Activated effector memory CD4-positive, alpha-beta T cell treated with Interleukin-2 at 50 U/mL for 16 hours (primary cell): ENCODE results near the gene NMBR.
"Not testable (repeated sequence)": the region's sequence is repeated elsewhere in the genome, so short reads cannot be mapped to it uniquely, and the experiment has no call there.

Source experiments
- DNase-seq: peaks from one replicate; pipeline ENCODE4 v3.0.0-alpha.2; 2020

Gene NMBR

DNA sequence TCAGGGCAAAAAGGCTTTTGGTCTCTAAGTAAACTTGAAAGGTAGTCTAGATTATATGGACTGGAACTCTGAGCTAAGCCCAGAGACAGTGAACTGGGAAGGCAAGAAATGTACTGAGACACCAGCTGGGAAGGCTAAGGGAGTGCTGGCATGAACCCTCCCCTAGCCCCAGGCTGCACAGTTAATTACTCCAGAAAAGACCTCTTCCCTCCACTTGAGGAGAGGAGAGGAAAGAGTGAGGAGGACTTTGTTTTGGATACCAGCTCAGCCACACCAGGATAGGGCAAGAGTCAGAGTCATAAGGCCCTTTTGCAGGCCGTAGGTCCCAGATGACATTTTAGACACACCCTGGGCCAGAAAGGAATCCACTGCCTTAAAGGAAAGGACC lies 98.3 kb downstream of the NMBR start:
- no peak for DNase-seq

- DNase-seq = no peak
Measured at GRCh38 chr6:142047934-142048592, 98.9 kb downstream of the NMBR start.

DNA sequence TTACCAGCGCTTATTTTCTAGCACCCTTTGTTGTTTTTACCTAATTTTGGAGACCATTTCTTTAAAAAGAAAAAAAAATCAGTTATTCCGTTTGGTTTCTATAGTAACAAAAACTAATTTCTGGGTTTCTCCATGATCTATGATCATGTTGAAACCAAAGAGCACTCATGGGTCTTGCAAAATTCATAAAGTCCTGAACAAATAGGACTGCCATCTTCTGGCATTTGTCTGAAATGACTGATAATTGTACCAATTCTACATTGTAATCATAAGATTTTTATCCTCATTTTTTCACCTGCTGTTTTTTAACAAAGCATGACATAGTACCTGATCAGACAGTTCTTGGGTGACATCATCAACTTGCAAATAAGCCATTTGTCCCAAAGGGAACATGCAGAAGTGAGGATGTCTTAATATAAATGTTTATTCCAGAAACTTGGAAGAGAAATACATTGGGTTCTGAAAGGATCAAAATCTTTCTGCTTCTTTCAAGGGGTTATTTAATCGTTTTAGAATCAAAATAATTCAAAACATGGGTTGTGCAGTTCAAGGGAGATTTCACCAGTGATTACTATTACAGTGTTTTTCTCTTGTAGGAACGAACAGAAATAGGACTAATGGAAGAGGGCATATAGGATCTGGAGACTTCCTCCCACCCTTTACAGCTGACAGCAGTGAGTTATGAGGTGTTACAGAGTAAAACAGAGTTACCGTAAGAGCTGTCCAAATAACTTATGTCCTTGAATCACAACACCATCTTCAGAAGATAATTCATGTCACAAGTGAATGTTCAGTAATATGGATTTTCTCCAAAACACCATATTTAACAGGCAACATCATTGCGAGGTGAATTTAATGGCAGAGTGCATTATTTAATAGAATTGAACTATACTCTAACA lies 101.3 kb downstream of the NMBR start:
- no peak for DNase-seq

DNA sequence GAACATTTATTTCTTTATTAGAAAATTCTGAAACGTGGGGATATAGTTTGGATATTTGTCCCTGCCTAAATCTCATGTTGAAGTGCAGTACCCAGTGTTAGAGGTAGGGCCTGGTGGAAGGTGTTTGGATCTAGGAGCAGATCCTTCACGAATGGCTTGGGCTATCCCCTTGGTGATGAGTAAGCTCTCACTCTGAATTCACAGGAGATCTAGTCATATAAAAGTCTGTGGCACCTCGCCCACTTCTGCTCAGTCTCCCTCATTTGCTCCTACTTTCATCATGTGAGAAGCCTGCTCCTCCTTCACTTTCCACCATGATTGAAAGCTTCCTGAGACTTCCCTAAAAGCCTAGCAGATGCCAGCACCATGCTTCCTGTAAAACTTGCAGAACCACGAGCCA lies 111.0 kb downstream of the NMBR start:
- no peak for DNase-seq

DNA sequence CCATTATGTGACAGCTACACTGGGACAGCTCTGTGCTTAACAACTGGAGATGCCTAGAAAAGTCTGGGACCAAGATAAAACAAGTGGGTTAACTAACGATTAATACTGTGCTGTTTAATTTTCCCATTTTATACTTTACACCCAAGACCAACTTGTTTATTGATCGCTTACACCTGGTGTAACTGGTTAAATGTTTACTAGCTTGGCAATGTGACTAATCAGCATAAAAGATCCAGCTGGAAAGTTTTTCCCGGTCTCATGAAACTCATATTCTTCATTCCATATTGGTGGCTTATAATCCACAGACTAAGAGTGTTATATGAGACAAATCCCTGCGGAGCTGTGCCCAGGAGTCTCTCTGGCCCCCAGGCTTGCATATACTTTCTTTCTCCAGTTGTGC lies 115.9 kb downstream of the NMBR start:
- DNase-seq = no peak

- DNase-seq = no peak
Measured at GRCh38 chr6:142030115-142030619, 116.8 kb downstream of the NMBR start.

GRCh38 chr6:142028527-142028926 lies 118.4 kb downstream of the NMBR start:
- DNase-seq = no peak

DNA sequence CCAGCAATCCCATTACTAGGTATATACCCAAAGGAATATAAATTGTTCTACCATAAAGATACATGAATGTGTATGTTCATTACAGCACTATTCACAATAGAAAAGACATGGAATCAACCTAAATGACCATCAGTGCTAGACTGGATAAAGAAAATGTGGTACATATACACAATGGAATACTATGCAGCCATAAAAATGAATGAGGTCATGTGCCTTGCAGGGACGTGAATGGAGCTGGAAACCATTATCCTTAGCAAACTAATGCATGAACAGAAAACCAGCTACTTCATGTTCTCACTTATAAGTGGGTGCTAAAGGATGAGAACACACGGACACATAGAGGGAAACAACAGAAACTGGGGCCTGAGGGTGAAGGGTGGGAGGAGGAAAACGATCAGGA lies 119.1 kb downstream of the NMBR start:
- not testable (repeated sequence) for DNase-seq

- no peak for DNase-seq
Measured at GRCh38 chr6:142027074-142027473, 119.8 kb downstream of the NMBR start.

GRCh38 chr6:142026471-142026870 lies 120.5 kb downstream of the NMBR start:
- no peak for DNase-seq
